Liver (tissue), 9 donors: ENCODE results near the gene NDUFAF5. TPM values are rescaled to one million over a fixed set of nuclear protein-coding genes. Genes with fewer than 3 reads are reported as not detected.

Experiments used
- DNase-seq: peaks from one replicate; pipeline ENCODE4 v3.0.0-alpha.2; 2017; ENCODE audit warnings: low spot score
- H3K27ac ChIP-seq, 2 donors: one replicate each; pipeline ENCODE4 v1.7.0; 2013; ENCODE audit warnings: inconsistent platforms in 2 of 2, low read length in 2 of 2, control low read depth in 1 of 2, low read depth in 1 of 2, mild to moderate bottlenecking in 1 of 2
- H3K27me3 ChIP-seq, 4 donors: one replicate each; pipeline versions ENCODE4 v1.6.1 to v1.7.0; 2013; ENCODE audit warnings: low read length in 3 of 4, inconsistent platforms in 1 of 4, mild to moderate bottlenecking in 1 of 4, moderate library complexity in 1 of 4; ENCODE audit not compliant: control insufficient read depth in 4 of 4, insufficient read depth in 4 of 4
- H3K36me3 ChIP-seq, 4 donors: one replicate each; pipeline versions ENCODE4 v1.6.1 to v1.7.0; 2013; ENCODE audit warnings: low read length in 3 of 4, mild to moderate bottlenecking in 3 of 4, low read depth in 1 of 4, moderate library complexity in 1 of 4; ENCODE audit not compliant: control insufficient read depth in 4 of 4, insufficient read depth in 3 of 4
- H3K4me1 ChIP-seq, 4 donors: one replicate each; pipeline versions ENCODE4 v1.6.1 to v1.7.0; 2013; ENCODE audit warnings: low read length in 3 of 4, mild to moderate bottlenecking in 3 of 4, moderate library complexity in 1 of 4; ENCODE audit not compliant: control insufficient read depth in 4 of 4, insufficient read depth in 4 of 4
- H3K4me3 ChIP-seq, 3 donors: one replicate each; pipeline versions ENCODE4 v1.6.1 to v1.7.0; 2013; ENCODE audit warnings: low read length in 3 of 3, control low read depth in 1 of 3, low read depth in 1 of 3, mild to moderate bottlenecking in 1 of 3
- H3K9ac ChIP-seq, 2 donors: one replicate each; pipeline ENCODE4 v1.7.0; 2013; ENCODE audit warnings: low read length in 2 of 2, mild to moderate bottlenecking in 2 of 2, moderate library complexity in 2 of 2, control low read depth in 1 of 2, low read depth in 1 of 2
- H3K9me3 ChIP-seq, 4 donors: one replicate each; pipeline versions ENCODE4 v1.6.1 to v1.7.0; 2013; ENCODE audit warnings: low read length in 3 of 4; ENCODE audit not compliant: control insufficient read depth in 4 of 4
- CTCF ChIP-seq: fragments of 150-350 bp; IDR thresholded peaks from 2 replicates; pipeline ENCODE4 v1.5.1; 2017; ENCODE audit warnings: improper control_type of control experiment, low read depth, low read length; ENCODE audit not compliant: missing input control
- EGR1 ChIP-seq, 2 donors: IDR thresholded peaks; 2 replicates each; pipeline ENCODE4 v1.6.1; 2016 to 2018; ENCODE audit warnings: antibody characterized with exemption in 2 of 2, low read depth in 2 of 2
- FOXA2 ChIP-seq: IDR thresholded peaks from 2 replicates; pipeline ENCODE4 v1.6.1; 2016; ENCODE audit warnings: antibody characterized with exemption
- GABPA ChIP-seq, 2 donors: IDR thresholded peaks in 1 of 2; conservative IDR thresholded peaks in 1 of 2; 2 replicates each; pipeline ENCODE4 v1.6.1; 2016; ENCODE audit warnings: antibody characterized with exemption in 2 of 2, mild to moderate bottlenecking in 1 of 2, moderate library complexity in 1 of 2
- JUND ChIP-seq, 2 donors: IDR thresholded peaks; 2 replicates each; pipeline ENCODE4 v1.6.1; 2016; ENCODE audit warnings: antibody characterized with exemption in 2 of 2
- NR2F2 ChIP-seq: IDR thresholded peaks from 2 replicates; pipeline ENCODE4 v1.6.1; 2016; ENCODE audit warnings: antibody characterized with exemption
- RAD21 ChIP-seq, 2 donors: IDR thresholded peaks; 2 replicates each; pipeline ENCODE4 v1.6.1; 2016; ENCODE audit warnings: antibody characterized with exemption in 2 of 2, mild to moderate bottlenecking in 2 of 2
- RXRA ChIP-seq, 2 donors: IDR thresholded peaks; 2 replicates each; pipeline ENCODE4 v1.6.1; 2017 to 2018; ENCODE audit warnings: antibody characterized with exemption in 2 of 2, mild to moderate bottlenecking in 1 of 2
- YY1 ChIP-seq: IDR thresholded peaks from 2 replicates; pipeline ENCODE4 v1.6.1; 2016; ENCODE audit warnings: antibody characterized with exemption, mild to moderate bottlenecking
- WGBS: extraction: QIAGEN DNeasy Blood & Tissue Kit; methylation state at CpG from one replicate; pipeline ENCODE4 v1.1.7; 2013; 5-methylcytosine and 5-hydroxymethylcytosine counted together
- polyA plus RNA-seq, 2 donors: library from polyadenylated mRNA; stranded (reverse) in 1 of 2; unstranded in 1 of 2; fragments of 200-250 nt in 1 of 2; fragments of >200 nt in 1 of 2; fragmentation: Nextera tagmentation in 1 of 2; extraction: Ambion mirVana in 1 of 2; gene quantifications; one replicate each; pipeline versions ENCODE4 v1.2.1 to v1.2.3, GENCODE V29; 2013 to 2015
- total RNA-seq, 2 donors: library from RNA; depleted of rRNA; stranded (reverse); fragments of >200 nt; gene quantifications; one replicate each; pipeline ENCODE4 v1.2.3, GENCODE V29; 2014
- TF ChIP-seq, protein P1 (sequence below): IDR thresholded peaks from 2 replicates; pipeline ENCODE4 v1.6.1; 2016; ENCODE audit warnings: antibody characterized with exemption, mild to moderate bottlenecking
- TF ChIP-seq, protein P2 (sequence below): IDR thresholded peaks from 2 replicates; pipeline ENCODE4 v1.6.1; 2016; ENCODE audit warnings: antibody characterized with exemption
- TF ChIP-seq, protein P3 (sequence below): IDR thresholded peaks from 2 replicates; pipeline ENCODE4 v1.6.1; 2016; ENCODE audit warnings: antibody characterized with exemption
- TF ChIP-seq, protein P4 (sequence below): IDR thresholded peaks from 2 replicates; pipeline ENCODE4 v1.6.1; 2016; ENCODE audit warnings: antibody characterized with exemption
- donor health status: healthy.
- donor health status: healthy.
- donor health status: healthy.
- donor health status: healthy.
- donor health status: healthy.

Gene NDUFAF5
- total and polyA plus RNA-seq, 4 donors, result 6.6 to 15.9 (median 12.3) TPM

- H3K4me3 ChIP-seq, result no peak overlapping the region
- H3K27ac ChIP-seq, result no peak overlapping the region
- peaks cover 4 to 55% (median 32%) of the 10 kb centered on the region in 4 donors for H3K36me3 ChIP-seq
- no peaks in the 10 kb centered on the region for H3K27me3 ChIP-seq
- DNase-seq, result no peak
- WGBS, result 99% methylated on average over 3 of the region's 3 CpGs
- no peak overlapping the region for H3K9ac ChIP-seq
- no peaks in the 10 kb centered on the region for H3K9me3 ChIP-seq
- no peak for TF ChIP-seq GABPA (IDR thresholded peaks at IDR 0.05 in 1 of 2, conservative IDR thresholded peaks at IDR 0.05 in 1 of 2)
- TF ChIP-seq, protein P1, sequence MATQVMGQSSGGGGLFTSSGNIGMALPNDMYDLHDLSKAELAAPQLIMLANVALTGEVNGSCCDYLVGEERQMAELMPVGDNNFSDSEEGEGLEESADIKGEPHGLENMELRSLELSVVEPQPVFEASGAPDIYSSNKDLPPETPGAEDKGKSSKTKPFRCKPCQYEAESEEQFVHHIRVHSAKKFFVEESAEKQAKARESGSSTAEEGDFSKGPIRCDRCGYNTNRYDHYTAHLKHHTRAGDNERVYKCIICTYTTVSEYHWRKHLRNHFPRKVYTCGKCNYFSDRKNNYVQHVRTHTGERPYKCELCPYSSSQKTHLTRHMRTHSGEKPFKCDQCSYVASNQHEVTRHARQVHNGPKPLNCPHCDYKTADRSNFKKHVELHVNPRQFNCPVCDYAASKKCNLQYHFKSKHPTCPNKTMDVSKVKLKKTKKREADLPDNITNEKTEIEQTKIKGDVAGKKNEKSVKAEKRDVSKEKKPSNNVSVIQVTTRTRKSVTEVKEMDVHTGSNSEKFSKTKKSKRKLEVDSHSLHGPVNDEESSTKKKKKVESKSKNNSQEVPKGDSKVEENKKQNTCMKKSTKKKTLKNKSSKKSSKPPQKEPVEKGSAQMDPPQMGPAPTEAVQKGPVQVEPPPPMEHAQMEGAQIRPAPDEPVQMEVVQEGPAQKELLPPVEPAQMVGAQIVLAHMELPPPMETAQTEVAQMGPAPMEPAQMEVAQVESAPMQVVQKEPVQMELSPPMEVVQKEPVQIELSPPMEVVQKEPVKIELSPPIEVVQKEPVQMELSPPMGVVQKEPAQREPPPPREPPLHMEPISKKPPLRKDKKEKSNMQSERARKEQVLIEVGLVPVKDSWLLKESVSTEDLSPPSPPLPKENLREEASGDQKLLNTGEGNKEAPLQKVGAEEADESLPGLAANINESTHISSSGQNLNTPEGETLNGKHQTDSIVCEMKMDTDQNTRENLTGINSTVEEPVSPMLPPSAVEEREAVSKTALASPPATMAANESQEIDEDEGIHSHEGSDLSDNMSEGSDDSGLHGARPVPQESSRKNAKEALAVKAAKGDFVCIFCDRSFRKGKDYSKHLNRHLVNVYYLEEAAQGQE, result no peak
- no peak for TF ChIP-seq RAD21 (IDR thresholded peaks at IDR 0.05)
- TF ChIP-seq, protein P2, sequence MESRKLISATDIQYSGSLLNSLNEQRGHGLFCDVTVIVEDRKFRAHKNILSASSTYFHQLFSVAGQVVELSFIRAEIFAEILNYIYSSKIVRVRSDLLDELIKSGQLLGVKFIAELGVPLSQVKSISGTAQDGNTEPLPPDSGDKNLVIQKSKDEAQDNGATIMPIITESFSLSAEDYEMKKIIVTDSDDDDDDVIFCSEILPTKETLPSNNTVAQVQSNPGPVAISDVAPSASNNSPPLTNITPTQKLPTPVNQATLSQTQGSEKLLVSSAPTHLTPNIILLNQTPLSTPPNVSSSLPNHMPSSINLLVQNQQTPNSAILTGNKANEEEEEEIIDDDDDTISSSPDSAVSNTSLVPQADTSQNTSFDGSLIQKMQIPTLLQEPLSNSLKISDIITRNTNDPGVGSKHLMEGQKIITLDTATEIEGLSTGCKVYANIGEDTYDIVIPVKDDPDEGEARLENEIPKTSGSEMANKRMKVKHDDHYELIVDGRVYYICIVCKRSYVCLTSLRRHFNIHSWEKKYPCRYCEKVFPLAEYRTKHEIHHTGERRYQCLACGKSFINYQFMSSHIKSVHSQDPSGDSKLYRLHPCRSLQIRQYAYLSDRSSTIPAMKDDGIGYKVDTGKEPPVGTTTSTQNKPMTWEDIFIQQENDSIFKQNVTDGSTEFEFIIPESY, result no peak
- TF ChIP-seq CTCF, result no peak
- TF ChIP-seq, protein P3, sequence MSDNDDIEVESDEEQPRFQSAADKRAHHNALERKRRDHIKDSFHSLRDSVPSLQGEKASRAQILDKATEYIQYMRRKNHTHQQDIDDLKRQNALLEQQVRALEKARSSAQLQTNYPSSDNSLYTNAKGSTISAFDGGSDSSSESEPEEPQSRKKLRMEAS, result no peak
- no peak for TF ChIP-seq NR2F2
- peaks cover 0 to 16% (median 15%) of the 10 kb centered on the region in 4 donors for H3K4me1 ChIP-seq
Observed at GRCh38 chr20:13809855-13810254, 25.0 kb downstream of the NDUFAF5 start.

- H3K36me3 ChIP-seq, result peaks cover 5 to 52% (median 36%) of the 10 kb centered on the region in 4 donors
- no peaks in the 10 kb centered on the region for H3K27me3 ChIP-seq
- no peak for DNase-seq
- H3K9me3 ChIP-seq, result no peaks in the 10 kb centered on the region
- H3K4me3 ChIP-seq, result no peak overlapping the region
- H3K9ac ChIP-seq, result no peak overlapping the region
- peaks cover 0 to 19% (median 17%) of the 10 kb centered on the region in 4 donors for H3K4me1 ChIP-seq
- H3K27ac ChIP-seq, result no peak overlapping the region
- TF ChIP-seq NR2F2, result no peak
- TF ChIP-seq FOXA2, result no peak
- TF ChIP-seq, protein P3, result no peak
- TF ChIP-seq YY1, result no peak
- TF ChIP-seq, protein P2, result no peak
- TF ChIP-seq JUND (IDR thresholded peaks at IDR 0.05), result no peak
- no peak for TF ChIP-seq EGR1 (IDR thresholded peaks at IDR 0.05; ENCODE audit: low read depth in 2 of 2)
- TF ChIP-seq, protein P1, result no peak
- TF ChIP-seq CTCF, result no peak
- TF ChIP-seq RAD21 (IDR thresholded peaks at IDR 0.05), result no peak
- no peak for TF ChIP-seq RXRA (IDR thresholded peaks at IDR 0.05)
- TF ChIP-seq, protein P4, sequence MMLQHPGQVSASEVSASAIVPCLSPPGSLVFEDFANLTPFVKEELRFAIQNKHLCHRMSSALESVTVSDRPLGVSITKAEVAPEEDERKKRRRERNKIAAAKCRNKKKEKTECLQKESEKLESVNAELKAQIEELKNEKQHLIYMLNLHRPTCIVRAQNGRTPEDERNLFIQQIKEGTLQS, result no peak
- no peak for TF ChIP-seq GABPA (IDR thresholded peaks at IDR 0.05 in 1 of 2, conservative IDR thresholded peaks at IDR 0.05 in 1 of 2)
Observed at GRCh38 chr20:13810446-13810845, 25.6 kb downstream of the NDUFAF5 start.
